A549 treated with AZD9567 at 1 μM for 4 hours (cell line): ENCODE data around the gene CENPP. TPM values are rescaled to one million over a fixed set of nuclear protein-coding genes. Genes with fewer than 3 reads are reported as not detected.

Experiments used
- total RNA-seq: library from RNA; stranded (reverse); fragments of 200-300 nt; extraction: Qiagen RNA extraction; gene quantifications from 5 replicates; pipeline ENCODE4 v1.2.3, GENCODE V29; 2022; ENCODE audit not compliant: insufficient read depth

The CENPP gene
- 7.2 to 9.5 TPM (median 7.5 TPM) in 5 replicates for total RNA-seq

GRCh38 chr9:92325269-92325990, at the start of gene CENPP, which contains the start of gene NOL8:
TSS of gene CENPP (plus strand) at chr9:92325953.
TSS of gene NOL8 (minus strand) at chr9:92325350. CDS start at chr9:92324161, 1,189 bp downstream.

GRCh38 chr9:92293452-92294296, 32.1 kb upstream of the CENPP start, which contains the start of gene IARS1:
TSS of gene IARS1 (minus strand) at chr9:92293697. CDS start at chr9:92289419, 4,278 bp downstream.

DNA sequence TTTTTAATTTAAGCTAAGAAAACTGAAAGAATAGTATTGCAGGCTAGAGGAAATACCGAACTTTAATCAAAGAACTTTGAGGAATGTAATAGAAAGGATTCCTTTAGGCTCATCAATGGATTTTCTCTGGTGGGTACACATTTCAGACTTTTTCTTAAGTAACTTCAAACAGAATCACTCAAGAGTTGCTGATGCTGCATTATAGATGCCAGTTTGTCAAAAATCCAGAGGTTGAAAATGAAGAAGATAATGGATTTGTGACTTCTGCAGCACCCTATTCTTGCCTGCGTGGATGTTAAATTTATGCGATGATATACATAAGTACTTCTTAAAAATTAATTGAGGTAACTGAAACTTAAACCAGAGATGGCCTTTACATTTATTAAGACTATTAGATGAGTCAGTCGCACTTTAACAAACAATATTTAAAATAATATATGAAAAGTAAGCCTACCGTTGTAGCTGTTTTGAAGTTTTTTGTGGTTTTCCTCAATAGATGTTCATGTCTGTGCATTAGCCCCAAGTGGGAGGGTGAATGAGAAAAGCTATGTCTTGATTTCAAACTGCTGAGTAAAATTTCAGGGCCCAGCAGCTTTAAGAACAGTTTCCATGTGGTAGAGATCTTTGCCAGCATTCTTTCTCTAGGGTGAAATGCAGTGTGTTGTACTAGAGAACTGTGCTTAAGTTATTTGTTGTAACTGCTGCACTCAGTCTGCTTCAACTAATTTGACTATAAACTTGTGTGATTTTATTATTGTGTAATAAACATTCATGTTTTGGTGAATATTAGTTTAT, 78.5 kb downstream of the CENPP start, which contains the start of gene OGN:
OGN (minus strand) TSS at position 537 of the 795 bp plus-strand sequence. CDS start 1,171 bp downstream, outside the sequence.

GRCh38 chr9:92424340-92424739, 98.6 kb downstream of the CENPP start, which contains the start of gene OMD:
TSS of gene OMD (minus strand) at chr9:92424471. CDS start at chr9:92417558, 6,913 bp downstream.

GRCh38 chr9:92482329-92482728, 156.6 kb downstream of the CENPP start, which contains the start of gene ASPN:
TSS of gene ASPN (minus strand) at chr9:92482506.

GRCh38 chr9:92535940-92536850, 210.4 kb downstream of the CENPP start, which contains the start of gene ECM2:
TSS of gene ECM2 (minus strand) at chr9:92535990. CDS start at chr9:92522866, 13,124 bp downstream.

Other genes starting within 250 kb of the CENPP start
- gene SPTLC1, start 210.5 kb upstream of the CENPP start, total RNA-seq = 56.1 to 79.6 TPM (median 67.1 TPM) in 5 replicates
- 88.0 to 147 TPM (median 96.8 TPM) in 5 replicates for gene IARS1, start 32.3 kb upstream of the CENPP start, total RNA-seq
- gene NOL8, start 603 bp upstream of the CENPP start, total RNA-seq = 29.6 to 42.7 TPM (median 31.8 TPM) in 5 replicates
- gene OGN, start 78.6 kb downstream of the CENPP start, total RNA-seq = not detected in 5 replicates
- not detected in 5 replicates for gene OMD, start 98.5 kb downstream of the CENPP start, total RNA-seq
- gene ASPN, start 156.6 kb downstream of the CENPP start, total RNA-seq = not detected in 5 replicates
- gene ECM2, start 210.0 kb downstream of the CENPP start, total RNA-seq = 0.08 to 0.15 TPM (median 0.13 TPM) in 4 of 5 replicates, not detected in the other